ELR (cell line): Measurements from ENCODE around the gene ZNF48.
A peak's percentile ranks its signal among the peaks of the same experiment; 100 is the strongest.

Source experiments
- DNase-seq: peaks from one replicate; pipeline ENCODE4 v3.0.0-alpha.2; 2015; ENCODE audit warnings: low read depth

The ZNF48 gene

DNA sequence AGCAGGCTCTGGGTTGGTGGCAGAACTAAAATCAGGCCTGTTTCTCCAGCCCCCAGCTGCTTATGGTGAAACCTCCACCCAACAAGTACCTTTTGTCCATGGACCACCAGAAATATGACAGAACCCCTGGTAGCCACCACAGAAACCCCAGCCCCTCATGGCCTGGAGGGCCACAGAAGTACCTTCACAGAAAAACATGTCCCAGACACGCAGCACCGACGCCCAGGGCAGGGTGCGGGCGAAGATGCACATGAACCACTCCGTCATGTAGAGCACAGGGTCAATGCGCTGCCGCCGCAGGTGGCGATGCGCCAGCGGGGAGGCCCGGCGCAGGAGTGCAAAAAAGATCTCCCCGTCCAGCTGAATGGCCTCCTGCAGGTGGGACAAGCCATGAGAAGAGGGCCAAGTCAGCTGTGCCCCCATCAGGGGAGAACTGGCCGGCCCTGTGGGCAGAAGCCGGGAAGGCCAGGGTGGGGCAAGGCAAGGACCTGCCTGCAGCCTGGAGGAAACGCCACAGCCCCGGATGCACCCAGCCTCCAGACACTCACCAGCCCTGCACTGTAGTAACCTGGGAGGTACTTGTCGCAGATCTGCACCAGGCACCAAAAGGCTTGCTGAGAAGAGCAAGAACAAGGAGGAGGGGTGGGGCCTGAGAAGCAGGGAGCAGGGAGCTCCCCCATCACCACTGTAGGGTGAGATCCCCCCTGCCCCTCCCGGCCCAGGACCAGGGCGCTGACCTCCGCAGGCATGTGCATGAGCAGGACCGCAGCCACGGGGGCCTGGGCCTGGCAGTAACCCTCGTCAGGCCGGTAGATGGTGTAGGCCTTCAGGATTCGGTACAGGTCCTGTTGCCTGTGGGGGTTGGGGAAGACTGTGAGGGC lies 36.0 kb upstream of the ZNF48 start:
- DNase-seq = no peak

DNA sequence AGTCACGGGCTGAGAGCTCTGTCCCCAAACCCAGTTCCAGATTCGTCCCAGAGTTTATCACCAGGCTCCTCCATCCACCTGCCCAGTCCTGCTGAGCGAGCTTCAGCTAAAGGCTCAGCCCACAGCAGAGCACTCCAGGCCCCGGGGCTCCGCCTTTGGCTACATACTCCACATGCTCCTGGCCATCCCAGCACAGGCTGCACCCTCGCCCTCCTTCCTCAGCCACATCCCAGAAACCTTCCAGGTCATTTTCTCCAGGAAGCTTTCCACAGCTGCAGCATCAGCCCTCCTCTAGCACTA lies 35.4 kb upstream of the ZNF48 start:
- no peak for DNase-seq

DNA sequence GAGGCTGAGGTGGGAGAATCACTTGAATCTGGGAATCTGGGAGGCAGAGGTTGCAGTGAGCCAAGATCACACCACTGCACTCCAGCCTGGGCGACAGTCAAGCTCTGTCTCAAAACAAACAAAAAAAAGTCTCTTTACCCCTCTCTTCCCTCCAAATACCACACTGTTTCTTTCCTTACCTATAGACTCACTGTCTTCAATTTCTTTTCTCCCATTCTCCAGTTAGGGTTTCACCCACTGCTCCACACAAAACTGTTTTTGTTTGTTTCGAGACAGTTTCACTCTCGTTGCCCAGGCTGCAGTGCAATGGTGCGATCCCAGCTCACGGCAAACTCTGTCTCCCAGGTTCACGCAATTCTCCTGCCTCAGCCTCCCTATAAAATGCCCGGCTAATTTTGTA lies 34.0 kb upstream of the ZNF48 start:
- no peak for DNase-seq

DNA sequence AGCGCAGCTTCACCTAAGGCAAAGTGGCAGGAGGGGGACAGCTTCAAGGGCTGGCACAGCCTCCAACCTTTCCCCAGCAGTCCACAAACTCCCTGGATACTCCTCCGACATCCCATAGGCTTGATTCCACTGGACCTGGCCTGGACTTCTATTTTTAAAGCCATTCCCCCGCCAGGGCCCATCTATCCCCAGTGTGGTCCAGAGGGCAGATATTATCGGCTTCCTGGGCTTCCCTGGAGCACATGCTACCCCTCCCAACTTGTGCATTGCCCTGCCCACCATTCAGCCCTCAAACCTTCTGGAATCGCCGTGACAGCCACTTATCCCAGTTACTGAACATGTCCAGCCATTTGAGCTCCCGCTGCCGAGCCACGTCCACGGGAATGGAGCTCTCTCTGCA lies 30.0 kb upstream of the ZNF48 start:
- no peak for DNase-seq

DNA sequence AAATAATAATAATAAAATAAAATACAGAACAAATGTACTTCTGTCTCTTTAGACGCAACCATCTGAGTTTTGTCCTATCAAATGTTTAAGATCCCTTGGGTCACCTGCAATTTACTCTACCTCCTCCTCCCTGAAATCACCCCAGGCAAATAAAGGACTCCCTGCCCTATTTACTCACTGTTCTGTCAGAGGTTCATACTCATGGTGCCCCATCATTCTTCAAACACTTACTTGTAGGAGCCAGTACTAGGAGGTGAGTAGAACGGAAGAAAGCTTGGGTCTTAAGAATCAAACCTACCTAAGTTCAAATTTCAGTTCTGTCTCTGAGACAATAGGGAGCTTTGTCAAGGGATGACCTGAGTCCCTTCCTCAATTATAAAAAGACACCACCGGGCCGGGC lies 28.7 kb upstream of the ZNF48 start:
- no peak for DNase-seq

DNA sequence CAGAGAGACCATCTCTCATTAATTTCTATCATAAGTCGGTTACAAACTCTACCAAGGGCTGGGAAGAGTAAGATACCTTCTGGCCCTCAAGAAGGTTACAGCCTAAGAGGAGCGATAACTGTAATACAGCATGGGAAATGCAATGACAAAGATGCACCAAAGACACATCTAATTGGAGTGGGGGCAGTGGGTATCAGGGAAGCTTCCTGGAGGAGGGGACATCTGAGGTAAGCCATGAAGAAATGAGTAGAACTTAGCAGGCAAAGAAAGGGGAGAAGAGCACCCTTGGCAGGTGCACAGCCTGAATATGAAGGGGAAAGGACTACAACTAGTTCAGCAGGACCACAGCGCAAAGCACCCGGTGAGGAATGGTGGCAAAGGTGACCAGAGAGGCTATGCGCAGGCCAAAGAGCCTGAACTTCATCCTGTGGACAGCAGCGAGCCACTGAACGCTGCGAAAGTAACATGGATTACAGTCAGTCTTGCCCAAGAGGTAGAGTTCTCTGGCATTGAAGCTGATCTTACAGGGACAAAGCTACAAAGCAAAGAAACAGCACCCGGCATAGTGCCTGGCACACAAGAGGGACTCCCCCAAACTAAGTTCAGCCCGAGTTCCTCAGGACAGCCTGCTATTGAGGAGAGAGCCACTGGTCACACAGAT lies 27.7 kb upstream of the ZNF48 start:
- DNase-seq = no peak

DNA sequence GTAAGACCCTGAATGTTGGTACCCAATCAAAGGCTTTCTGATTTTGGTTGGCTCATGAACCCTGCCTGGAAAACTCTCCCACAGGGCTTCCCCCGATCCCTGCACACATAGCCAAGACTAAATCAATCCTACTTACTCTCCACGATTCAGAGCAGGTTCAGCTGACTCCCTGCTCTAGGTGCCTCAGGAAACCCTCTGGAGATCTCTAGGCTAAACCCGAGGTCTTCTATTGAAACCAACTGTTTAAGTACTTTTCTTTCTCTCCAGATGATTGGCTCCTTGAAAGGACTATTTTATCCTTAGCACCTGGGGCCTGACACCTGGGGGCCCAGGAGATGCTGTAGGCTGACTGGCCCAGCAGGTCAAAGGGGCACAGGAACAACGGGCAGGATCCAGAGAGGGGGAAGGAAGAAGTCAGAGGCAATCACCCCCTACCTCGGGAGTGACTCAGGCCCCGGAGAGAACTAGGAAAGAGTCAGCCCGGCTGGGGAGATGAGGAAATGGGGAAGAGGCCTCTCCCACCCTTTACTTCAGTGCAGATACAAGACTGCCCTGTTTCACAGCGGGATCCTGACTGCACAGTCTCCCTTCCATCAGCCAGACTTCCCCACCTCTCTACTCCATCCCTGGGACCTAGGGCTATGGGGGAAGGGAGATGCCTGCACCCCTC lies 27.0 kb upstream of the ZNF48 start:
- DNase-seq = peak; percentile 84

DNA sequence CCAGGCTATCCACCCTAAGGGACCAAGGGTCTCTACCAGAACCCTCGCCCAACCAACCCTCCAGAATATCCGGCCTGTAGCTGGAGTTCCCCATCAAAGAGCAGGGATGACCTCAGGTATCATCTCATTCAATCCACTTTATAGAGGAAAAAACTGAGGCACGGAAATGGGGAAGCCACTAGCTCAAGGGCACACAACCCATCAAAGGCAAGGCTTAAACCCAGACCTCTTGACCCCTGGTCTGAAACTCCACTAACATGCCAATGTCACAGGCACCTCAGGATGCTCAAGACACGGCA lies 26.5 kb upstream of the ZNF48 start:
- no peak for DNase-seq

DNA sequence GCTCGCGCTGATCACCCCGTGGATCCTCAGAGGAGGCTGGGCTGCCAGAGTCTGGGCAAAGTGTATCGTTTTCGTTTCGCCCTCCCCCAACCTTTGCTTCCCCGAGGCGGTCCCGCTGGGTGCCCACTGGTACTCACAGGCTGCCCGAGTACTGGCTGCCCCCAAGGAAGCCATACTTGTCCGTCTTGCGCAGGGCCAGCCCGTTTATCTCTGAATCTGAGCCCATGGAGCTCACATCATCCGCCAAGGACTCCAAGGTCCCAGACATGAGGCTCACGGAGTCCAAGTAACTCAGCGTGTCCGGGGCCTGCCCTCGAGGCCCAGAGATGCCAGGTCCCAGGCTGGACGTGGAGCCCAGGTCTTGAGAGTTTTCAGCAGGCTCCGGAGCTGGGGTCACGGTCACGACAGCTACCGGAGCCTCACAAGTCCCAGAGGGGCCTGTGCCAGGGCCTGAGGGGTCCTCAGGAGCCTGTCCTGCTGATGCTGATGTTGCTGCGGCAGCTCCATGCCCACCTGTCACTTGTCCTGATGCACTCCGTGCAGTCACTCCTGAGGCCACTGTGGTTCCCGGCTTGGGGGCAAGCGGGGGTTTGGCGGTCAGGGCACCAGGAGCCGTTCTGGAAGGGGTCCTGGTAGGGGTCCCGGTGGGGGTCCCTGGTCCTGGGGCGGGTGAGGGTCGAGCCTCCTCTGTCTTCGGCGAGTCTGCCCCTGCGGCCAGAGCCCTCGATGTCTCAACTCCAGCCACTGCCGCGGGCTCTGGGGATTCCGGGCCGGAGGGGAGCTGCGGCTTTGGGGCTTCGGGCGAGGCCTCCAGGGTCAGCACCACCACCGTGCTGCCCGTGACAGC lies 25.9 kb upstream of the ZNF48 start:
- DNase-seq = peak; percentile 31

DNA sequence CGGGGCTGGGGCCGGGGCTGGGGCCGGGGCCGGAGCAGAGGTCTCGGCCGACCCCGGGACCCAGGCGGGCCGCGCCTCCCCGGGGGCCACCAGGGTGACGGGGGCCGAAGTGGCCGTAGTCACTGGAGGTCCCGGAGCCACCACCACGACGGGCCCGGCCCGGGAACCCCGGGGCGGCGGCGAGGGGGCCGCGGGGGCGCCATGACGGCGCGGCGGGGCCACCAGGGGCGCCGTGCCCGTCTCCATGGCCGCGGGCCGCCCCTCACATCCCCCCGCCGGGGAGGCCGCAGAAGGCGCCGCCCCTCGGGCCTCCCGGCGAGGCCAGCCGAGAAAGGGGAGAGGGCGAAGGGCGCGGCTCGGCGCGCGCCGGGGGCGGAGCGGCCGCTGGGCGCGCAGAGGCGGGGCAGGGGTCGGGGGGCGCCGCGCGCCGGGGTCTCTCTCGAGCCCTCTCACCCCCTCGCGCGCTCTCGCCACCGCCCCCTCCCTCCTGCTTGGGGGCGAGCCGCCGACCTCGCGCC lies 25.2 kb upstream of the ZNF48 start:
- no peak for DNase-seq

DNA sequence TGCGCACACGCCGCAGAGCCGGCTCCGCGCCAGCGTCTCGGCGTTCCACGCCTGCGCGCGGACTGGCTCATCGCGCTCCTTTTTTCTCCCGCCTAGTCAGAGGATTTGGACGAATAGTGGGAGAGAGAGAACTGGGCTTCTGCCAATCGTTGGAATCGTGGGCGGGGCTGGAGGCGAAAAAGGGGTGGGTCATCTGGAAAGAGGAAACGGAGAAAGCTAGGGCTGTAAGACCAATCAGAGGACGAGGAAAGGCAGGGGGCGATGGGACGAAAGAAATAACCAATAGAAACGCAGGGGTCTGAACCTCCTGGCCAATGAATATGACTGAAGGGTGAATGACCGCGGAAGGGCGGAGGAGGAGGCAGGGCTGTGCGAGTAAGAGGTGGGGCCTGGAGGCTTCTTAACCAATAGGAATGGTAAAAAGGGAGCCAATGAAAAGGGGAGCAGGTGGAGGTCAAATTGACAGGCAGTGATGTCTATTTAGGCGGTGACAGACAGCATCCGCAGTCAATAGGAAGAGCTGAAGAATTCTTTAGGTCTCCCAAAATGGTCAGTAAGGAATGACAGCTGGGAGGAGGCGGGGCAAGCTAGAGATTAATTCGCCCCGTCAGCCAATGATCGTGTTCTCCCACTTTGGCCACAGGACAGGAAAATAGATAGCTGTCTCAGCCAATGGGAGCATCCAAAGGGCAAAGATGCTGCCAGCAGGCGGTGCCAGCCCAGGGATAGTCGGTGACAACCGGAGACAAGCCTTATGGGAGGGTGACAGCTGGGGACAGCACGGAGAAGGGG lies 24.6 kb upstream of the ZNF48 start, which contains the start of gene TBC1D10B:
Gene TBC1D10B (minus strand): TSS at position 39 of the 792 bp plus-strand sequence. CDS start 311 bp downstream, outside the sequence.
- DNase-seq = peak; percentile 100

DNA sequence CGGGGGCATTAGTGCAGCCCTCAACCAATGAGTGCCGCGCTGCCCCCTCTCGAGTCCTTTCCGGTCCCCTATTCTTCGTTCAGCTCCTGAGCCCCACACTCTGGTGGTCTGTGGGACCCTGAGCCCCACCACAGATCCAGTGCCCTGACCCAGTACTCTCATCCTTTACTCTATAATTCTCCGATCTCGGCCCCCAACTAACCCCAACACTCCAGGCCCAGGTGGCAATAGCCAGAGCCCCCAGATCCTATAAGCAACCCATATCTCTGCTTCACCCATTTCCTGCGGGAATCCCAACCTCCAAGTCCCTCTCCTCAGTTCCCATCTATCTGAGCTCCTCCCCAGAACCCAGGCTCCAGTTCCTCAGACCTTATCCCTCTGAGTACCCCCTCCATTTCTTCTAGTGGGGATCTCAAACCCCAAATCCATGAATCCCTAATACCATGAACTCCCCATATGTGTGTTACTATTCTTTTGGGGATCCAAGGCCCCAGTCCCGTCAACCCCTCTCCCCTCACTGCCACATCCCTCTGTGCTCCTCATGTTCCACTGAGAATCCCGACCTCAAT lies 23.9 kb upstream of the ZNF48 start:
- no peak for DNase-seq

DNA sequence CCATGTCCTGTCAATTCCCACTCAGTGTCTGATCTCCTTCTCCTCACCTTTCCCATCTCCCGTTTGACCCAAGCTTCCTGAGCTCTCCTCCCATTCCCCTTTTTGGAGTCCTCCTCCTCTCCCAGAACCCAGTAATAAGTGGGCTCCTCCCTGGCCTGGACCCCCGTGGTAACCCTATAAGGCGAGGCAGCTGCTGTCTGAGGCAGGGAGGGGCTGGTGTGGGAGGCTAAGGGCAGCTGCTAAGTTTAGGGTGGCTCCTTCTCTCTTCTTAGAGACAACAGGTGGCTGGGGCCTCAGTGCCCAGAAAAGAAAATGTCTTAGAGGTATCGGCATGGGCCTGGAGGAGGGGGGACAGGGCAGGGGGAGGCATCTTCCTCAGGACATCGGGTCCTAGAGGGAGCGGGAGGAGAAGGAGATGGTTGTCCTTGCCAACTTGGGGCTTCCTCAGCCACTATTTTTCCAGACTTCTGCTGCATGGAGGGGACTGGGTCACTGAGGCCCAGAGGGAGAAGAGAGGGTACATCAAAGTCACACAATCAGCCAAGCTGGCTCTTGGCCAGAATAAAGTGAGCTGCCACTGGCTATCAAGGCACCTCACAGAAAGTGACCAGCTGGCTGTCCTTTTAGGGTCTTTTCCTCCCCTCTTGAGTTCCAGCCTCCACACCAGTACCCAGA lies 23.0 kb upstream of the ZNF48 start:
- DNase-seq = no peak

DNA sequence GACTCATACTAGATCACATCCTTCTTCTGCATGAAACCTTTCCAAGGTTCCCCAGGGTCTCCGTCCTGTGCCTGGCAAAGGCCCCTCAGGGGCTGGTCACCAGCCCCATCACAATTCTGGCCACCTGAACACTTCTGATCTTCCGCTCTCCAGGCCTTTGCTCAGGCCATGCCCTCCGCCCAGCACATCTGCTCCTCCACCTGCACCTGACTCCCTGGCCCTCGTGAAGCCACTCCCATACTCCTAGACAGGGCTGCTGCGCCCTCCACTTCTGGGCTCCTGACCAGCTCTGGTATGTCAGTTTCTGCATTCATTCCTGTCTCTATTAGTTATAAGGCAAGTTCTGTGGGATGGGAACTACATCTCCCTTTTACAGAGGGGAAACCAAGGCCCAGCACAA lies 22.5 kb upstream of the ZNF48 start:
- DNase-seq = no peak

DNA sequence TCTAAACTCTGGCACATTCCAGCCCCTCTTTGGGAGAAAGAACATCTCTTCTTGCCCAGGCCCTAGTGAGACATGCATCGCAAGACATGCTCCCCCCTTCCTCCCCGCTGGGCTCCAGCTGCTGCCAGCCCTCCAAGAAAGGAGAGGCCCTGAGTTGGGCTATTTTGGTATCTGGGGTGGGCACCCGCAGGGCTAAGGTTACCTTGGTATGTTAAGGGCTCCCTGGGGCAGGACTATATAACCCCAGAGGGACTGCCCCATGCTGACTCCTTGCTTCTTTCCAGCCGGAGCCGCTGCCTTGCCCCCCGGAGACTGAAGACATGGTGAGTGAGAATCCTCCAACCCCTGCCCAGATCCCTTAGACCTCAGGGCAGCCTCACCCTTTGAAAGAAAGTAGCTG lies 20.7 kb upstream of the ZNF48 start, which contains the start of gene MYL11:
Gene MYL11 (plus strand): TSS at position 265 of the 400 bp plus-strand sequence. CDS start 56 bp downstream, at position 321.
- no peak for DNase-seq

DNA sequence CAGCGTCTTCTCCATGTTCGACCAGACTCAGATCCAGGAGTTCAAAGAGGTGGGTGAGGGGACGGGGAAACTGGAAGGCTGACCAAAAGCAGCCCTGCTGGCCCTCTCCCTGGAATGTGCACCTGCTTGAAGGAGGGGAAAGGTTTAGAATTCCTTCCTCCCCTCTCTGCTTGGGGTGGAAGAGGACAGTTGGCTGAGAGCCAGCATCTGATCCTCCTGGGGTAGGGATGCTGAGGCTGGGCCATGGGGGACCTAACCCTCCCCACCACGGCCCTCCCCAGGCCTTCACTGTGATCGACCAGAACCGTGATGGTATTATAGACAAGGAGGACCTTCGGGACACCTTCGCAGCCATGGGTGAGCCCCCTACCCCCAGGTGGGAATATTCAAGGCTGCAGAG lies 19.4 kb upstream of the ZNF48 start:
- no peak for DNase-seq

DNA sequence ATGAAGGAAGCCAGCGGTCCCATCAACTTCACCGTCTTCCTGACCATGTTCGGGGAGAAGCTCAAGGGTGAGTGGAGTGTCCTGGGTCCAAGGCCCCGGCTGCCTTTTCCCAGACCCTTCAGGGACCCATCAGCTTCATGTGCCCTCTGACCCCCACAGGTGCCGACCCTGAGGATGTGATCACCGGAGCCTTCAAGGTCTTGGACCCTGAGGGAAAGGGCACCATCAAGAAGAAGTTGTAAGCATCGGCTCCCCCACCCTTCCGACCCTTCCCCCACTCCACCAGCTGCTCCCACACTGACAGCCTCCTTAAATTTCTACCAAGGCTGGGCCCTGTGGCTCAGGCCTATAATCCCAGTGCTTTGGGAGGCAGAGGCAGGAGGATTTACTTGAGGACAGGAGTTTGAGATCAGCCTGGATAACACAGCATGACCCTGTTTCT lies 18.7 kb upstream of the ZNF48 start:
- DNase-seq = no peak

DNA sequence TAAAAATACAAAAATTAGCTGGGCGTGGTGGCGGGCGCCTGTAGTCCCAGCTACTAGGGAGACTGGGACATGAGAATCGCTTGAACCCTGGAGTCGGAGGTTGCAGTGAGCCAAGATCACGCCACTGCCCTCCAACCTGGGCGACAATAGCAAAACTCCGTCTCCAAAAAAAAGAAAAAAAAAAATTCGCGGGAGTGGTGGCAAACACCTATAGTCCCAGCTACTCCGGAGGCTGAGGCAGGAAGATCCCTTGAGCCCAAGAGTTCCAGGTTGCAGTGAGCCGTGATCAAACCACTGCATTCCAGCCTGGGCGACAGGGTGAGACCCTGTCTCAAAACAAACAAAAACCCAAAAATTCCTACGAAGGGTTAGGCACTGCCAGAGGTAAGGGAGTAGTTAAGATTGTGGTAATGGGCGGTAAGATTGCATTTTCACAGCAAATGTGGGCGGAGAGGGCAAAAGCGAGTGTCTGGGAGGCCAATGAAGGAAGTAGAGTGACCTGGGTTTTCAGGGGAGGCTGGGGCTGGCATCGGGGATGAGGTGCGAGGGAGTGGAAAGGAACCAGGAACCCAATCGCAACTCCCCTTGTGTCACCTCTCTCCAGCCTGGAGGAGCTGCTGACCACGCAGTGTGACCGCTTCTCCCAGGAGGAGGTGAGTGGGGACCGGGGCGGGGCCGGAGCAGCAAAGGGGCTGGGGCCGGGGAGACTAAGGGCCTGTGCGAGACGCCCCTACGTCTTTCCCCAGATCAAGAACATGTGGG lies 18.0 kb upstream of the ZNF48 start:
- DNase-seq = no peak

DNA sequence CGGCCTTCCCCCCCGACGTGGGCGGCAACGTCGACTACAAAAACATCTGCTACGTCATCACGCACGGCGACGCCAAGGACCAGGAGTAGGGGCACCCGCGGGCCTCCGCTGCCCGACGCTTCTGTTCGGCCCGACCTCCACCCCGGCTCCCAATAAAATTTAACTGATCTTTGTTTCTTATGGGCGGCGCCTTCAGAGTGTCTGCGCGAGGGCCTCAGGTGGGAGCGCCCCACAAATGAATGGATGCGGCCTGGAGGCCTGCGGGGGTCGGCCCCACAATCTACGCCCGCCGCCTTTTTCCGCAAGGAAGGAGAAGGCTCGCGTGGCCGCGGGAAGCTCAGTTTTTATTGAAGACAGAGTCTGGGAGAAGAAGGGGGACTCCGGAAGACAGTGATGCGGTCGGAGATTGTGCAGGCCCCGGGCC lies 17.4 kb upstream of the ZNF48 start:
- DNase-seq = peak; percentile 88
